CD14-positive monocyte (primary cell): ENCODE data around the gene NPTX1. TPM values are rescaled to one million over a fixed set of nuclear protein-coding genes. Genes with fewer than 3 reads are reported as not detected.
A peak's percentile ranks its signal among the peaks of the same experiment; 100 is the strongest.
"Not testable (repeated sequence)": the region's sequence is repeated elsewhere in the genome, so short reads cannot be mapped to it uniquely, and the experiment has no call there.

Experiments used
- DNase-seq, 3 donors: peaks; one replicate each; pipeline ENCODE4 v3.0.0-alpha.2; 2011 to 2022
- H2AFZ ChIP-seq: 2 replicates; pipeline ENCODE4 v1.6.0; 2012; ENCODE audit warnings: mild to moderate bottlenecking, low read depth, low read length, inconsistent platforms; ENCODE audit not compliant: insufficient read depth, poor library complexity, severe bottlenecking
- H3K27ac ChIP-seq, 2 donors: 1 replicate in 1 of 2; 2 replicates in 1 of 2; pipeline ENCODE4 v1.5.1; 2012 to 2013; ENCODE audit warnings: low read length in 2 of 2, control low read depth in 1 of 2, inconsistent platforms in 1 of 2, low read depth in 1 of 2, mild to moderate bottlenecking in 1 of 2
- H3K27me3 ChIP-seq, 2 donors: one replicate each; pipeline versions ENCODE4 v1.6.0 to v1.6.1; 2011 to 2013; ENCODE audit warnings: low read length in 2 of 2; ENCODE audit not compliant: control insufficient read depth in 2 of 2, insufficient read depth in 2 of 2
- H3K36me3 ChIP-seq, 2 donors: replicated peaks in 1 of 2; 1 replicate in 1 of 2; 2 replicates in 1 of 2; pipeline versions ENCODE4 v1.5.1 to v1.6.1; 2012 to 2013; ENCODE audit warnings: low read length in 2 of 2, control low read depth in 1 of 2, inconsistent platforms in 1 of 2, mild to moderate bottlenecking in 1 of 2; ENCODE audit not compliant: insufficient read depth in 2 of 2, control insufficient read depth in 1 of 2
- H3K4me1 ChIP-seq, 2 donors: 1 replicate in 1 of 2; 2 replicates in 1 of 2; pipeline versions ENCODE4 v1.5.1 to v1.6.1; 2012 to 2013; ENCODE audit warnings: low read length in 2 of 2, control low read depth in 1 of 2, inconsistent platforms in 1 of 2, mild to moderate bottlenecking in 1 of 2, moderate library complexity in 1 of 2; ENCODE audit not compliant: insufficient read depth in 2 of 2, control insufficient read depth in 1 of 2
- H3K4me2 ChIP-seq: replicated peaks from 2 replicates; pipeline ENCODE3; 2012; ENCODE audit warnings: low read length, moderate library complexity, mild to moderate bottlenecking; ENCODE audit not compliant: poor library complexity, severe bottlenecking; ENCODE audit errors: extremely low read depth
- H3K4me3 ChIP-seq, 3 experiments: fragments of 200-600 bp in 1 of 3; sonication (generic) in 1 of 3; replicated peaks in 1 of 3; 1 replicate in 2 of 3; 2 replicates in 1 of 3; pipeline ENCODE4 v1.5.1; 2011 to 2013; ENCODE audit warnings: low read length in 3 of 3, mild to moderate bottlenecking in 3 of 3, control low read depth in 2 of 3, low read depth in 2 of 3, inconsistent platforms in 1 of 3, moderate library complexity in 1 of 3
- H3K79me2 ChIP-seq: 2 replicates; pipeline ENCODE4 v1.6.0; 2012; ENCODE audit warnings: mild to moderate bottlenecking, control low read depth, inconsistent platforms, low read length, moderate library complexity; ENCODE audit not compliant: insufficient read depth
- H3K9ac ChIP-seq: 2 replicates; pipeline ENCODE4 v1.6.0; 2017; ENCODE audit warnings: low read length, mild to moderate bottlenecking; ENCODE audit not compliant: insufficient read depth, poor library complexity, severe bottlenecking
- H3K9me3 ChIP-seq, 2 donors: replicated peaks in 1 of 2; 1 replicate in 1 of 2; 2 replicates in 1 of 2; pipeline versions ENCODE4 v1.5.1 to v1.6.1; 2012 to 2013; ENCODE audit warnings: low read length in 2 of 2, control low read depth in 1 of 2; ENCODE audit not compliant: control insufficient read depth in 1 of 2, insufficient read depth in 1 of 2
- H4K20me1 ChIP-seq: 2 replicates; pipeline ENCODE4 v1.6.0; 2012; ENCODE audit warnings: mild to moderate bottlenecking, low read length, control low read depth, moderate library complexity; ENCODE audit not compliant: insufficient read depth
- H3K27ac Mint-ChIP-seq, 7 donors: one replicate each; pipeline ENCODE4 v1.8.0; 2020; ENCODE audit warnings: mild to moderate bottlenecking in 7 of 7, mixed read lengths in 7 of 7, moderate library complexity in 6 of 7, inconsistent platforms in 2 of 7
- H3K27me3 Mint-ChIP-seq, 3 donors: one replicate each; pipeline ENCODE4 v1.8.0; 2021 to 2022; ENCODE audit warnings: low read depth in 3 of 3, mild to moderate bottlenecking in 3 of 3, mixed read lengths in 3 of 3, moderate library complexity in 3 of 3, inconsistent platforms in 1 of 3
- H3K36me3 Mint-ChIP-seq, 2 donors: one replicate each; pipeline ENCODE4 v1.8.0; 2020; ENCODE audit warnings: mixed read lengths in 2 of 2, inconsistent platforms in 1 of 2, mild to moderate bottlenecking in 1 of 2
- H3K4me1 Mint-ChIP-seq: one replicate; pipeline ENCODE4 v1.8.0; 2020; ENCODE audit warnings: mild to moderate bottlenecking, mixed read lengths
- H3K4me3 Mint-ChIP-seq, 2 donors: one replicate each; pipeline ENCODE4 v1.8.0; 2020; ENCODE audit warnings: mild to moderate bottlenecking in 2 of 2, mixed read lengths in 2 of 2, moderate library complexity in 1 of 2
- H3K9me3 Mint-ChIP-seq, 7 donors: one replicate each; pipeline ENCODE4 v1.8.0; 2020 to 2022; ENCODE audit warnings: mixed read lengths in 7 of 7, mild to moderate bottlenecking in 6 of 7, moderate library complexity in 6 of 7, inconsistent platforms in 2 of 7
- WGBS: methylation state at CpG from one replicate; pipeline ENCODE4 v1.1.5; 2013; ENCODE audit warnings: missing lambda C conversion rate; ENCODE audit not compliant: insufficient coverage; 5-methylcytosine and 5-hydroxymethylcytosine counted together
- intact Hi-C, 2 donors: fragments of 100-400 bp; cut with micrococcal nuclease; formaldehyde crosslinking; loops; one replicate each; pipeline versions ENCODE4 v1.15.0 to v1.15.1; 2023
- polyA plus RNA-seq, 3 donors: library from polyadenylated mRNA; depleted of rRNA in 1 of 3; unstranded in 2 of 3; stranded (reverse) in 1 of 3; fragments of 300-500 nt in 2 of 3; fragments of >200 nt in 1 of 3; fragmentation: Illumina TruSeq in 2 of 3; gene quantifications; 1 replicate in 2 of 3; 2 replicates in 1 of 3; pipeline ENCODE4 v1.2.3, GENCODE V29; 2012 to 2021
- TF ChIP-seq, protein P1 (sequence below): fragments of 200-600 bp; IDR thresholded peaks from one replicate; pipeline ENCODE4 v1.8.0; 2022; ENCODE audit warnings: antibody characterized with exemption, mild to moderate bottlenecking

The NPTX1 gene
- polyA plus RNA-seq, 3 donors = not detected

DNA sequence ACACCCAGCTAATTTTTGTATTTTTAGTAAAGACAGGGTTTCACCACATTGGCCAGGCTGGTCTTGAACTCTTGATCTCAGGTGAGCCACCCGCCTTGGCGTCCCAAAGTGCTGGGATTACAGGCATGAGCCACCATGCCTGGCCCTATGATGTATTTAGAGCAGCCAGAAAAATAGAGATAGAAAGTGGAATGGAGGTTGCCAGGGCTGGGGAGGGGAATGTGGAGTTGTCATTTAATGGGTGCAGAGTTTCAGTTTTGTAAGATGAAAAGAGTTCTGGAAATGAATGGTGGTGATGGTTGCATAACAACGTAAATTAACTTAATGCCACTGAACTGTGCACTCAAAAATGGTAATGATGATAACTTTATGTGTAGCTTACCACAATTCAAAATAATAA lies 31.6 kb upstream of the NPTX1 start:
- Mint-ChIP-seq H3K36me3 (no peaks in the 10 kb centered on the region), H3K27ac (peak overlapping the region in 1 of 7 donors; percentile 19), H3K4me1 (no peaks in the 10 kb centered on the region), H3K9me3 (peaks cover 0 to 3% (median 0%) of the 10 kb centered on the region in 7 donors), H3K27me3 (peaks cover 13 to 17% (median 17%) of the 10 kb centered on the region in 3 donors), H3K4me3 (no peak overlapping the region)
- H3K27ac ChIP-seq = no peak overlapping the region
- no peak overlapping the region for H3K4me3 ChIP-seq
- no peak overlapping the region for H3K4me2 ChIP-seq
- intact Hi-C loops = no loop called here
- no peaks in the 10 kb centered on the region for H3K79me2 ChIP-seq
- DNase-seq = no peak
- no peaks in the 10 kb centered on the region for H4K20me1 ChIP-seq
- H3K27me3 ChIP-seq = no peaks in the 10 kb centered on the region
- H3K4me1 ChIP-seq = no peaks in the 10 kb centered on the region
- H3K9me3 ChIP-seq = no peaks in the 10 kb centered on the region
- no peak overlapping the region for H3K9ac ChIP-seq
- TF ChIP-seq, protein P1, sequence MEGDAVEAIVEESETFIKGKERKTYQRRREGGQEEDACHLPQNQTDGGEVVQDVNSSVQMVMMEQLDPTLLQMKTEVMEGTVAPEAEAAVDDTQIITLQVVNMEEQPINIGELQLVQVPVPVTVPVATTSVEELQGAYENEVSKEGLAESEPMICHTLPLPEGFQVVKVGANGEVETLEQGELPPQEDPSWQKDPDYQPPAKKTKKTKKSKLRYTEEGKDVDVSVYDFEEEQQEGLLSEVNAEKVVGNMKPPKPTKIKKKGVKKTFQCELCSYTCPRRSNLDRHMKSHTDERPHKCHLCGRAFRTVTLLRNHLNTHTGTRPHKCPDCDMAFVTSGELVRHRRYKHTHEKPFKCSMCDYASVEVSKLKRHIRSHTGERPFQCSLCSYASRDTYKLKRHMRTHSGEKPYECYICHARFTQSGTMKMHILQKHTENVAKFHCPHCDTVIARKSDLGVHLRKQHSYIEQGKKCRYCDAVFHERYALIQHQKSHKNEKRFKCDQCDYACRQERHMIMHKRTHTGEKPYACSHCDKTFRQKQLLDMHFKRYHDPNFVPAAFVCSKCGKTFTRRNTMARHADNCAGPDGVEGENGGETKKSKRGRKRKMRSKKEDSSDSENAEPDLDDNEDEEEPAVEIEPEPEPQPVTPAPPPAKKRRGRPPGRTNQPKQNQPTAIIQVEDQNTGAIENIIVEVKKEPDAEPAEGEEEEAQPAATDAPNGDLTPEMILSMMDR = no peak
- no peak overlapping the region for H2AFZ ChIP-seq
- H3K36me3 ChIP-seq = no peaks in the 10 kb centered on the region
- WGBS = 95% methylated on average over 2 of the region's 3 CpGs

DNA sequence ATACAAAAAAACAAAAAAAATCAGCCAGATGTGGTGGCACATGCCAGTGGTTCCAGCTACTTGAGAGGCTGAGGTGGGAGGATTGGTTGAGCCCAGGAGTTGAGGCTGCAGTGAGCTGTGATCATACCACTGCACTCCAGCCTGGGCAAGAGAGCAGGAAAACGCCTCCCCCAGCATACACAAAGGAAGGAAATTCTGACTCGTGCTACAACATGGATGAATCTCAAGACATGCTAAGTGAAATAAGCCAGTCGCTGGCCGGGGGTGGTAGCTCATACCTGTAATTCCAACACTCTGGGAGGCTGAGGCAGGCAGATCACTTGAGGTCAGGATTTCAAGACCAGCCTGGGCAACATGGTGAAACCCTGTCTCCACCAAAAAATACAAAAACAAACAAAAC lies 30.8 kb upstream of the NPTX1 start:
- H4K20me1 ChIP-seq, H3K36me3 ChIP-seq, H3K27ac Mint-ChIP-seq, H3K27ac ChIP-seq, H3K4me1 Mint-ChIP-seq, H3K4me3 ChIP-seq, H3K9ac ChIP-seq, DNase-seq, intact Hi-C loops, H3K79me2 ChIP-seq, H3K4me1 ChIP-seq, H3K4me2 ChIP-seq, H3K27me3 ChIP-seq, H2AFZ ChIP-seq, H3K4me3 Mint-ChIP-seq, H3K9me3 ChIP-seq, H3K36me3 Mint-ChIP-seq, H3K9me3 Mint-ChIP-seq: not testable (repeated sequence)
- H3K27me3 Mint-ChIP-seq = peaks cover 11 to 17% (median 17%) of the 10 kb centered on the region in 3 donors
- 47% methylated on average over 3 of the region's 4 CpGs for WGBS
